Measurements from ENCODE around the gene COL4A1.

COL4A1 gene

GRCh38 chr13:110263888-110264287 is 43.1 kb downstream of the COL4A1 start:
- H3K4me3 ChIP-seq (replicated peaks; ENCODE audit: insufficient read depth, low read length): no peak overlapping the region
- peaks cover 22% of the 10 kb centered on the region for H3K27me3 ChIP-seq (ENCODE audit: insufficient read depth, poor library complexity, severe bottlenecking)
- TF ChIP-seq REST (IDR thresholded peaks at IDR 0.05; ENCODE audit: insufficient replicate concordance, low read depth) (no peak), POLR2AphosphoS5 (IDR thresholded peaks at IDR 0.05; ENCODE audit: low read depth) (no peak), GABPA (IDR thresholded peaks at IDR 0.05; ENCODE audit: low read depth) (no peak), SPI1 (IDR thresholded peaks at IDR 0.05; ENCODE audit: borderline replicate concordance, low read depth) (no peak)
- H3K27ac ChIP-seq (replicated peaks): no peak overlapping the region
- DNase-seq (ENCODE audit: low read depth in 1 of 2, low spot score in 1 of 2): no peak

- H3K27me3 ChIP-seq (ENCODE audit: insufficient read depth, poor library complexity, severe bottlenecking): peaks cover 22% of the 10 kb centered on the region
- H3K4me3 ChIP-seq (replicated peaks; ENCODE audit: insufficient read depth, low read length): no peak overlapping the region
- TF ChIP-seq REST (IDR thresholded peaks at IDR 0.05; ENCODE audit: insufficient replicate concordance, low read depth): no peak
- TF ChIP-seq GABPA (IDR thresholded peaks at IDR 0.05; ENCODE audit: low read depth): no peak
- TF ChIP-seq POLR2AphosphoS5 (IDR thresholded peaks at IDR 0.05; ENCODE audit: low read depth): no peak
- no peak for TF ChIP-seq SPI1 (IDR thresholded peaks at IDR 0.05; ENCODE audit: borderline replicate concordance, low read depth)
- no peak for TF ChIP-seq CTCF (IDR thresholded peaks at IDR 0.05; ENCODE audit: insufficient read depth, low read length)
- DNase-seq (ENCODE audit: low read depth in 1 of 2, low spot score in 1 of 2): no peak
- no peak overlapping the region for H3K27ac ChIP-seq (replicated peaks)
Observed at GRCh38 chr13:110263404-110263803, 43.6 kb downstream of the COL4A1 start.

- DNase-seq (ENCODE audit: low read depth in 1 of 2, low spot score in 1 of 2): no peak
- no peak overlapping the region for H3K27ac ChIP-seq (replicated peaks)
- H3K27me3 ChIP-seq (ENCODE audit: insufficient read depth, poor library complexity, severe bottlenecking): peaks cover 21% of the 10 kb centered on the region
- TF ChIP-seq CTCF (IDR thresholded peaks at IDR 0.05; ENCODE audit: insufficient read depth, low read length) (no peak), SPI1 (IDR thresholded peaks at IDR 0.05; ENCODE audit: borderline replicate concordance, low read depth) (no peak), REST (IDR thresholded peaks at IDR 0.05; ENCODE audit: insufficient replicate concordance, low read depth) (no peak), POLR2AphosphoS5 (IDR thresholded peaks at IDR 0.05; ENCODE audit: low read depth) (no peak), GABPA (IDR thresholded peaks at IDR 0.05; ENCODE audit: low read depth) (no peak)
- H3K4me3 ChIP-seq (replicated peaks; ENCODE audit: insufficient read depth, low read length): no peak overlapping the region
Observed at GRCh38 chr13:110262508-110263291, 44.3 kb downstream of the COL4A1 start.
